ENCODE results near the gene SCG2.

The SCG2 gene

DNA sequence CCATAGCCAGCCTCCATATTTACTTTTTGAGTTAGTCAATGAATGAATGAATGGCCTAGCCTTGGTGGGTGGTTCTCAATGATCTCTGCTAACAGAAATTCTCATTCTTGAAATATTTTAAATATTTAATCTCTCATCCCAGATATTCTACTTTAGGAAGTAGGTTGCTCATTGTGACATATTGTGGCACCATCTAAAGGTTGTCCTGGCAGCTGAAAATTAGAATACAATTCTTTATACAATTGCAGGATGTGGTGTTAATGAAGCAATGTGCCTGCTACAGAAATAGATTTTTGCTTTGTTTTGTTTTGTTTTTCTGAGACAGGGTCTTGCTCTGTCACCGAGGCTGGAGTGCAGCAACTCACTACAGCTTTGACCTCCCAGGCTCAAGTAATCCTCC, 35.8 kb downstream of the SCG2 start:
- Histone ChIP-seq H3K27ac (ENCODE audit: low read length) (no peak overlapping the region), H3K4me2 (ENCODE audit: low read depth, low read length) (no peak overlapping the region), H3K9me3 (replicated peaks; ENCODE audit: insufficient read depth, low read length) (no peaks in the 10 kb centered on the region), H3K4me1 (ENCODE audit: low read length) (no peaks in the 10 kb centered on the region), H3K27me3 (replicated peaks; ENCODE audit: insufficient read depth, low read length) (no peaks in the 10 kb centered on the region), H3F3A (ENCODE audit: insufficient read depth, low read length) (no peaks in the 10 kb centered on the region), H3K9me2 (replicated peaks; ENCODE audit: insufficient read depth, low read length) (no peaks in the 10 kb centered on the region), H3K9ac (ENCODE audit: low read length) (no peak overlapping the region), H3K4me3 (ENCODE audit: low read length) (no peak overlapping the region), H2AFZ (ENCODE audit: low read length) (no peak overlapping the region), H3K36me3 (replicated peaks; ENCODE audit: insufficient read depth, low read length) (no peaks in the 10 kb centered on the region), H3K79me2 (ENCODE audit: low read length) (no peaks in the 10 kb centered on the region), H4K20me1 (ENCODE audit: insufficient read depth, low read length) (no peaks in the 10 kb centered on the region)
- no peak for TF ChIP-seq EZH2phosphoT487 (IDR thresholded peaks at IDR 0.05; ENCODE audit: low read length)
- TF ChIP-seq, protein P1, sequence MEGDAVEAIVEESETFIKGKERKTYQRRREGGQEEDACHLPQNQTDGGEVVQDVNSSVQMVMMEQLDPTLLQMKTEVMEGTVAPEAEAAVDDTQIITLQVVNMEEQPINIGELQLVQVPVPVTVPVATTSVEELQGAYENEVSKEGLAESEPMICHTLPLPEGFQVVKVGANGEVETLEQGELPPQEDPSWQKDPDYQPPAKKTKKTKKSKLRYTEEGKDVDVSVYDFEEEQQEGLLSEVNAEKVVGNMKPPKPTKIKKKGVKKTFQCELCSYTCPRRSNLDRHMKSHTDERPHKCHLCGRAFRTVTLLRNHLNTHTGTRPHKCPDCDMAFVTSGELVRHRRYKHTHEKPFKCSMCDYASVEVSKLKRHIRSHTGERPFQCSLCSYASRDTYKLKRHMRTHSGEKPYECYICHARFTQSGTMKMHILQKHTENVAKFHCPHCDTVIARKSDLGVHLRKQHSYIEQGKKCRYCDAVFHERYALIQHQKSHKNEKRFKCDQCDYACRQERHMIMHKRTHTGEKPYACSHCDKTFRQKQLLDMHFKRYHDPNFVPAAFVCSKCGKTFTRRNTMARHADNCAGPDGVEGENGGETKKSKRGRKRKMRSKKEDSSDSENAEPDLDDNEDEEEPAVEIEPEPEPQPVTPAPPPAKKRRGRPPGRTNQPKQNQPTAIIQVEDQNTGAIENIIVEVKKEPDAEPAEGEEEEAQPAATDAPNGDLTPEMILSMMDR (IDR thresholded peaks at IDR 0.05; ENCODE audit: low read length) = no peak
- no peak for TF ChIP-seq EZH2 (optimal IDR thresholded peaks at IDR 0.05; ENCODE audit: low read depth, low read length)
- no peak for DNase-seq

DNA sequence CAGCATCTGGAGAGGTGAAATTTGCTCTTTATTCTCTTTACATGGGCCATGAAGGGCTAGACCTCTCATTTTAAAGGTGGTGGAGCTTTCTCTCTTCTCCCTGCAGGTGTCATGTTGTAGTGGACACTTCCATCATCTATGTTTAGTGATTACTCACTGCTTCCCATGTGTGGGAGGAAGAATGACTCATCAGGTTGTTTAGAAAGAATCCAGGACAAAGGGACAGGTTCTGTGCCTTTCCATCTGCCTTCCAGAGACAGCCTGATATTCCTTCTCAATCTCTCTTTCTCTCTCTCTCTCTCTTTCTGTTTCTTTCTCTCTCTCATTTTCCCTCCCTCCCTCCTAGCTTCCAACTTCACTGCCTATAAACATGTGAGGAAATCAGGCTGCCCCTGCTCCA, 38.7 kb downstream of the SCG2 start:
- no peaks in the 10 kb centered on the region for H3F3A ChIP-seq (ENCODE audit: insufficient read depth, low read length)
- no peaks in the 10 kb centered on the region for H3K9me2 ChIP-seq (replicated peaks; ENCODE audit: insufficient read depth, low read length)
- H3K27me3 ChIP-seq (replicated peaks; ENCODE audit: insufficient read depth, low read length) = no peaks in the 10 kb centered on the region
- H3K4me2 ChIP-seq (ENCODE audit: low read depth, low read length) = no peak overlapping the region
- no peaks in the 10 kb centered on the region for H3K79me2 ChIP-seq (ENCODE audit: low read length)
- TF ChIP-seq, protein P1 (IDR thresholded peaks at IDR 0.05; ENCODE audit: low read length) = no peak
- H2AFZ ChIP-seq (ENCODE audit: low read length) = no peak overlapping the region
- no peaks in the 10 kb centered on the region for H3K36me3 ChIP-seq (replicated peaks; ENCODE audit: insufficient read depth, low read length)
- H3K27ac ChIP-seq (ENCODE audit: low read length) = no peak overlapping the region
- H3K4me3 ChIP-seq (ENCODE audit: low read length) = no peak overlapping the region
- H3K9ac ChIP-seq (ENCODE audit: low read length) = no peak overlapping the region
- no peak for DNase-seq
- H3K9me3 ChIP-seq (replicated peaks; ENCODE audit: insufficient read depth, low read length) = no peaks in the 10 kb centered on the region
- no peaks in the 10 kb centered on the region for H3K4me1 ChIP-seq (ENCODE audit: low read length)
- H4K20me1 ChIP-seq (ENCODE audit: insufficient read depth, low read length) = no peaks in the 10 kb centered on the region

DNA sequence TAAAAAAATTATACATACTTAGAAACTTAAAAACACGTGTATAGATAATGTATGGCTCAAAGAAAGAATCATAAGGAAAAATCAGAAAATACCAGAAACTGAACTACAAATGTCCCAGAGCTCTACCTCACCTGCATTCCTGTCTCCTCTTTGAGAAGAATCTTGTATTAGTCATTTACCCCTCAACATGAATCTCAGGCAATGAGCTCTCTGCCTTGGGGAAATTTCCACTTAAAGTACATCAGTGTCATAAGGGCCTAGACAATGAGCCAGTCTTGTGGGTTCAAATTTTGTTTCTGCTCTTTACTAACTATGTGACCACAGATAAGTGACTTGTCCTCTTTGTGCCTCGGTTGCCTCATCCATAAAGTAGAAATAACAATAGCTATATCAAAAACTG, 40.1 kb downstream of the SCG2 start:
- no peak overlapping the region for H3K4me3 ChIP-seq (ENCODE audit: low read length)
- no peaks in the 10 kb centered on the region for H3K79me2 ChIP-seq (ENCODE audit: low read length)
- no peaks in the 10 kb centered on the region for H4K20me1 ChIP-seq (ENCODE audit: insufficient read depth, low read length)
- no peak for DNase-seq
- no peak overlapping the region for H3K9ac ChIP-seq (ENCODE audit: low read length)
- H3K9me3 ChIP-seq (replicated peaks; ENCODE audit: insufficient read depth, low read length) = no peaks in the 10 kb centered on the region
- H3F3A ChIP-seq (ENCODE audit: insufficient read depth, low read length) = no peaks in the 10 kb centered on the region
- no peaks in the 10 kb centered on the region for H3K36me3 ChIP-seq (replicated peaks; ENCODE audit: insufficient read depth, low read length)
- H2AFZ ChIP-seq (ENCODE audit: low read length) = no peak overlapping the region
- no peak overlapping the region for H3K4me2 ChIP-seq (ENCODE audit: low read depth, low read length)
- no peak overlapping the region for H3K27ac ChIP-seq (ENCODE audit: low read length)
- no peaks in the 10 kb centered on the region for H3K4me1 ChIP-seq (ENCODE audit: low read length)
- no peaks in the 10 kb centered on the region for H3K27me3 ChIP-seq (replicated peaks; ENCODE audit: insufficient read depth, low read length)
- H3K9me2 ChIP-seq (replicated peaks; ENCODE audit: insufficient read depth, low read length) = no peaks in the 10 kb centered on the region
- TF ChIP-seq EZH2 (optimal IDR thresholded peaks at IDR 0.05; ENCODE audit: low read depth, low read length) = no peak
- no peak for TF ChIP-seq EZH2phosphoT487 (IDR thresholded peaks at IDR 0.05; ENCODE audit: low read length)
- TF ChIP-seq, protein P1 (IDR thresholded peaks at IDR 0.05; ENCODE audit: low read length) = no peak

Data from MM.1S (cell line).